D341Med (cell line): Measurements from ENCODE around the gene MRTFA.
"Not testable (repeated sequence)": the region's sequence is repeated elsewhere in the genome, so short reads cannot be mapped to it uniquely, and the experiment has no call there.

ENCODE experiments used
- DNase-seq: peaks from one replicate; pipeline ENCODE4 v3.0.0; 2012; ENCODE audit warnings: low spot score

Gene MRTFA

DNA sequence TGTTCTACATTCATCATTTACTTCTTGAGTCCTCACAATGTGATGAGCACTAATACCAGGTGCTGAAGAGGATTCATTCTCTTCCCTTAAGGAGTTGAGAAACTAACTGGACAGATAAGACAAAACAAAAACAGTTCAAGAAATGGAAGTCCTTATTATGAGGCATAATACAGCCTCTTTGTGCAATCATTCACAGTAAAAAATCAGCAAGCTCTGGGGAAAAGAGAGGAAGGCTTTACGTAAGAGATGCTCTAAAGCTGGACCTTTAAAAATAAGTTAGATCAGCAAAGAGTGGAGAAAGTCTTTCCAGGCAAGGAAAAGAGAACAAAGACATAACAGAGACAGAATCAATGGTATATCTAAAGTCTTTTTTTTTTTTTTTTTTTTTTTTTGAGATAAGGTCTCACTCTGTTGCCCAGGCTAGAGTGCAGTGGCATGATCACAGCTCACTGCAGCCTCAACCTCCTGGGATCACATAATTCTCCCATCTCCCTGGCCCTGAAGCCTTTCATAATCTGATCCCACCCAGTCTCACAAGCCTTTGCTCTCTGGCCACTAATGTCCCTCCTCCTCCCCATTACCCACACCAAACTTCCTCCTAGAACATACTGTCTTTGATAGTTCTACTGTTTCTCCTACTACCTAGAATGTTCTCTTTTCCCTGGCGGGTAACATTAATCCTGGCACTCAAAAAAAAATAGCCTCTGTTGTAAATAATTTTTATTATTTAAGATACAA is 40.9 kb downstream of the MRTFA start:
- DNase-seq = no peak

DNA sequence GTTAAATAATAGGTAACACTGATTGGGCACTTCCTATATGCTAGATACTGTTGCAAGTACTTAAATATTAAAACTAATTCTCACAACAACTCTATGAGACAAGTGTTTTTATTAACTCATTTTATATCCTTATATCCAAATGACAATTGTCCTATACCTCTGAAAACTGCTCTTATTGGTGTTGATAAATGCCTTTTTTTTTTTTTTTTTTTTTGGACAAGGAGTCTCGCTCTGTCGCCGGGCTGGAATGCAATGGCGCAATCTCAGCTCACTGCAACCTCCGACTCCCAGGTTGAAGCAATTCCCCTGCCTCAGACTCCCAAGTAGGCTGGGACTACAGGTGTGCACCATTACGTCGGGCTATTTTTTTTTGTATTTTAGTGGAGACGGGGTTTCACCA is 41.6 kb downstream of the MRTFA start:
- DNase-seq = no peak

DNA sequence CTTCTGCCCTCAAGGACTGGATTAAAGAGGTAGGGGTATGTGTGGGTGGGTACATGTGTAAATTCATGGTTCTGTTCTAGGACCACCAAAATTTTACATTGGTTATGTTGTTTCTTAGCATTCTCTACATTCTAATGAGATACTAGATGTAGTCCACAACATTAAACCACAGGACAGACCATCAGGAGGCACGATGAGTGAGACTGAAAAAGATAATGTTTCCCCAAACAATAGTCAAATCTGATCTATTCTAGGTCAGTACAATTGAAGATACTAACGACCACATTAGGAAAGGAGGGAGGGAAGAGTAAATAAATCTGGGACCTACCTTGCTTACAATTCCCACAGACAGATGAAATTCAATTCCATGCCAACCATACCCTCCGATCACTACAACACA is 42.2 kb downstream of the MRTFA start:
- no peak for DNase-seq

DNA sequence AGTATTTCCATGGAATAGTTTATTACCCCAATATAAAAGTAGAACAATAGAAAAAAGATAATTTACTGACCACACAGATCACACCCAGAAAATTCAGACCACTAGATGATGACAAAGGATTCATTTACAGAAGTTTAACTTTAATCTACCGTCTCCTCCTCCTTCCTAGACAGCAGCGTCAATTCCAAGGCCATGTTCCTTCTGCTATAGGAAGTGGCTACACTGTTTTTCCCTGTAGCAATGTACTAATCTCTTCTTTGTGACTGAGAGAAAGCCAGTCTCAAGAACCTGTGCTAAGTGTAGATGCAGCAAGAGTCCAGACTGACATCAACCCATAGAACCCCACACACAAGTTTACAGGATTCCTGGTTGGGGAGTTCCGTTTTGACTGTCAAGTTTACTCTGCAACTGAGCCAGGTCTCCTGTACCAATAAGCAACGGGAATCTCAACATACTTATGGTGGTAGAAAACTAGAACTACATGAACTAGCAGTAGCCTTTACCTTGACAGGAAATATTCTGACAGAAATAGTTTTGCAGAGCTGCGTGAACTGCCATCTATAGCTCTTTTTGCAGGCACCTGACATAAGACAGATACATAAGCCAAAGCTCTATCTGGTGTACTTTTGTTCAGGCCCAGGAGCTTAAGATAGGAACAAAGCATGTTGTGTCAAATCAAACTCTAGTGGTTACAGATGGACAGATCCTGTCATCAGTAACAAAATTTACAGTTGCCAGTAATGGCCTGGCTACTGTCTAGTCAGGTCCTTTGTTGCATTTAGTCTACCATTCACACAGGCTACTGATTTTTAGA is 42.9 kb downstream of the MRTFA start:
- DNase-seq = no peak

DNA sequence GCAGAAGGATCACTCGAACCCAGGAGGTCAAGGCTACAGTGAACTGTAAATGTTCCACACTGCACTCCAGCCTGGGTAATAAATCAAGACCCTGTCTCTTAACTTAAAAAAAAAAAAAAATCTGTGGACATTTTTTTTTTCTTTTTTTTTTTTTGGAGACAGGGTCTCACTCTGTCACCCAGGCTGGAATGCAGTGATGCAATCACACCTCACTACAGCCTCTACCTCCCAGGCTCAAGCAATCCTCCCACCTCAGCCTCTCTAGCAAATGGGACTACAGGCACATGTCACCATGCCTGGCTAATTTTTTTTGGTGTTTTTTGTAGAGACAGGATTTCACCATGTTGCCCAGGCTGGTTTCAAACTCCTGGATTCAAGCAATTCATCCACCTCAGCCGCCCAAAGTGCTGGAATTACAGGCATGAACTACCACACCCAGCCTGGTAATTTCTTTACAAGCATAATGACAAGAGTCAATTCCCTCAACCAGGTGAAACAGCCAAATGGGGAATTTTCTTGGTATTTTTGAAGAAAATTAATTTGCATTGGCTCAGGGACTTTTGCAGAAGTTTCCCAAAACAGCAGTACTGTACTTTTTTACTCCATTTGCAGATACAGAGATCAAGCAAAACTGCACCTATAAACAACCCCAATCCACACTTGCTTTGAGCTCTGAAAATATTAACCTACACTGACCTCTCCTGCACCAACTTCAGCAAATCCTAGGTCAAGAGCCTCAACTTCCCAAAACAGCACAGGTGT is 44.0 kb downstream of the MRTFA start:
- DNase-seq = no peak

DNA sequence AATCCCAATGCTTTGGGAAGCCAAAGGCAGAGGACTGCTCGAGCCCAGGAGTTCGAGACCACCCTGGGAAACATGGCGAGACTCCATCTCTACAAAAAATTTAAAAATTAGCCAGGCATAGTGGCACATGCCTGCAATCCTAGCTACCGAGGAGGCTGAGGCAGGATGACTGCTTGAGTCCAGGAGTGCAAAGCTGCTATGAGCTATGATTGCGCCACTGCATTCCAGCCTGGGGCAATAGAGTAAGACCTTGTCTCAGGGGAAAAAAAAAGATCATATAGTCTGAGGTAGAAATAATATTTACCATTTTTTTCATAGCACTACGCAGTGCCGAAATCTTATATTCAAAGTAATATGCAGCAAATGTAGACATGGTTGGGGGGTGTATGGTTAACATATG is 47.8 kb downstream of the MRTFA start:
- DNase-seq = no peak

DNA sequence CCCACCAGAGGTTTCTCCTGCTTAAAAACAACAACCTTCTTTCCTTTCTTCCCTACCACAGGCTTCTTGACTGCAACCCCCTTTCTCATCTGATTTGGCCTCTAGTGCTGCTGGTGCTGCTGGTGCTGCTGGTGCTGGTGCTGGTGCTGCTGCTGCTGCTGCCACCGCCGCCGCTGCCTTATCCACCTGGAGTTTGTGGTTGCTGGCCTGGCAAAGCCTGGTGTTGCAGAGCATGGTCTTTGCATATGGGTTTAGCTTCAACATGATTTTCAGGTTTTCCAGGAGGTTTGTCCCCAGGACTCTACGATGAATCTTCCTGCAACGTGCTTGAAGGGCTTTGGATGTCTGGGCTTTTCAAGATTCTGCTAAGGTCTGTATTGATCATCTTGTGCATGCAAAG is 49.7 kb downstream of the MRTFA start:
- DNase-seq = no peak

DNA sequence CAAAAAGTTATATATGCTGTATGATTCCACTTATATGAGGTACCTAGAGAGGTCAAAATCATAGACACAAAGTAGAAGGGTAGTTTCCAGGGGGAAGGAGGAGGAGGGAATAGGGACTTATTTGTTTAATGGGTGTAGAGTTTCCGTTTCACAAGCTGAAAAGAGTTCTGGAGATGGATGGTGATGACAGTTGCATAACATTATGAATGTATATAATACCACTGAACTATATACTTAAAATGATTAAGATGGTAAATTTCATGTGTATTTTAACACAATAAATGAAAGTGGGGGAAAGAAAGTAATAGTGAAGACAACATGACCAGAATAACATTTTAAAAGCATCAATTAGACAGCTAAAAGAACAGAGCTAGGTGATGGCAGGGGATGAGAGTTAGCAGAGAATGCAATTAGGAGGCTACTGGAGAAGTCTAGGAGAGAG is 51.2 kb downstream of the MRTFA start:
- no peak for DNase-seq

DNA sequence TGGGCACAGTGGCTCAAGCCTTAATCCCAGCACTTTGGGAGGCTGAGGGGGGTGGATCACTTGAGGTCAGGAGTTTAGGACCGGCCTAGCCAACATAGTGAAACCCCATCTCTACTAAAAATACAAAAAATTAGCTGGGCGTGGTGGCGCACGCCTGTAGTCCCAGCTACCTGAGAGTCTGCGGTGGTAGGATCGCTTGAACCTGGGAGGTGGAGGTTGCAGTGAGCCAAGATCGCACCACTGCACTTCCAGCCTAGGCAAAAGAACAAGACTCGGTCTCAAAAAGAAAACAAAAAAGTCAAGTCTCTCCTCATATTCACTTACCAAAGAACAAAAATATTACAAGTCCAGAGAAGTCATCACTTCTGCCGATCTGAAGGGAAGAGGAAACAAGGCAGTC is 51.8 kb downstream of the MRTFA start:
- DNase-seq = not testable (repeated sequence)

DNA sequence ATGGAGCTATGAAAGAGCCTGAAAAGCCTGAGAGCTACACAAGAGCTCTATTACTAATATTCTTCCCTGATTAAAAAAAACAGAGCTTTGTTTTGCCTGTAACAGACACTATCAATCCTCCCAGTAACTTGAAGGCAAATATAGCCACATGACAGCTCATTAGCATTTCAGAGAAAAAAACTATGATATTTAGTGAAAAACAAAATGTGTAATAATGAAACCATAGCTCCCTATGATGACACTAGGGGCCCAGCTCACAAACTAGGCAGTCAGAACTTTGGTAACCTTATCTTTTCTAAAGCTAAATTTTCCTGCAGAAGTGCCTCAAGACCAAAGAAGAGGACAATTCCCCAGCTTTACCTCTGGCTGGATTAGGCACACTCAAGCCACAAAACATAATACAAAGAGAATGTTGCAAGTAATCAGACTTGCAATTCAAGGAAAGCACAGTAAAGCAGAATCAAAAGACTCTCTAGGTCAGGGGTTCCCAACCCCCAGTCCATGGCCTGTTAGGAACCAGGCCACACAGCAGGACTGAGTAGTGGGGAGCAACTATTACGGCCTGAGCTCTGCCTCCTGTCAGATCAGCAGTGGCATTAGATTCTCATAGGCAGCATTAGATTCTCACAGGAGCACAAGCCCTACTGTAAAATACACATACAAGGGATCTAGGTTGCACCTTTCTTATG is 53.3 kb downstream of the MRTFA start:
- no peak for DNase-seq

DNA sequence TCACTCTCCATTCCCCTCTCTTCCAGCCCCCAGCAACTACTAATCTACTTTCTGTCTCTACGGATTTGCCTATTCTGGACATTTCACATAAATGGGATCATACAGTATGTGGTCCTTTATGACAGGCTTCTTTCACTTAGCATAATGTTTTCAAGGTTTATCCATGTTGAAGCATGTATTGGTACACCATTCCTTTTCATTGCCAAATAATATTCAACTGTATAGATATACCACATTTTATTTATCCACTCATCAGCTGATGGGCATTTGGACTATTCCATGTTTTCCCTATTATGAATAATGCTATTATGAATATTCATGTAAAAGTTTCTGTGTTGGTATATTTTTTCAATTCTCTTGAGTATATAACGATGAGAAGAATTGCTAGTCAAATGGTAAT is 54.5 kb downstream of the MRTFA start:
- DNase-seq = no peak

DNA sequence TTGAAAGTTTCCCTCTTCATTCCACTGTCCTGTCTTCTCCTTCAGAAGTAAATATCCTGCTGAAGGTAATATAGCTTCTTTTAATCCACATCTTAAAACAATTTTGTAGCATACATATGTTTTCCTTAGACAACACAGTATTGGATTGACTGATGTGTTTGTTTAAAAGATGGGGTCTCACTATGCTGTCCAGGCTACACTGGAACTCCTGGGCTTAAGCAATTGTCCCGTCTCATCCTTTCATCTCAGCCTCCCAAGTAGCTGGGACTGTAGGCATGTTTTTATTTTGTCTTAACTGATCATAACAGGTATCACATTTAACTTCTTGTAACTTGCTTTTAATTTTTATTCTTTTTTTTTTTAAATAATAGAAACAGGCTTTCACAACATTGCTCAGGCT is 55.9 kb downstream of the MRTFA start:
- no peak for DNase-seq

DNA sequence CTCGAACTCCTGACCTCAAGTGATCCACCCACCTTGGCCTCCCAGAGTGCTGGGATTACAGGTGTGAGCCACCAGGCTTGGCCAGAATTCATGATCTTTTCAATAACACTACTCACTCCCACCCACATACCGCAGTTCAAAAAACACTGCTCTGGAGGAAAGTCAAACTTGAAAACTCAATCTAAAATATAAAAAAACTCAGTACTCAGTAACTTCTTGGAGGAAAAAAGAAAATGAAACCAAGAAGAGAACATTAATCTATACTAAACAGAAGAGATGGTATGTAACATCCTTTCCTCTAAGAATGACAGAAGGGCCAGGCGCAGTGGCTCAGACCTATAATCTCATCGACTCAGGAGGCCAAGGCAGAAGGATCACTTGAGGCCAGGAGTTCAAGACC is 58.3 kb downstream of the MRTFA start:
- no peak for DNase-seq

DNA sequence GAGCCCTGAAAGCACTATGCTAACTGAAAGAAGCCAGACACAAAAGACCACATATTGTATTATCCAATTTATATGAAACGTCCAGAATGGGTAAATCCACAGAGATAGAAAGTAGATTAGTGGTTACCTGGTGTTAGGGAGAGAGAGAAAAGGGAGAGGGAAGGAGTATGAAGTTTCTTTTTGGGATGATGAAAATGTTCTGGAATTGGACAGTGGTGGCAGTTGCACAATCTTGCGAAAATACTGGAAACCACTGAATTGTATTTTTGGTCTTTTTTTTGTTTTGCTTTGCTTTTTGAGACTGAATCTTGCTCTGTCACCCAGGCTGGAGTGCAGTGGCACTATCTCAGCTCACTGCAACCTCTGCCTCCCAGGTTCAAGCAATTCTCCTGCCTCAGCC is 63.5 kb downstream of the MRTFA start:
- no peak for DNase-seq

DNA sequence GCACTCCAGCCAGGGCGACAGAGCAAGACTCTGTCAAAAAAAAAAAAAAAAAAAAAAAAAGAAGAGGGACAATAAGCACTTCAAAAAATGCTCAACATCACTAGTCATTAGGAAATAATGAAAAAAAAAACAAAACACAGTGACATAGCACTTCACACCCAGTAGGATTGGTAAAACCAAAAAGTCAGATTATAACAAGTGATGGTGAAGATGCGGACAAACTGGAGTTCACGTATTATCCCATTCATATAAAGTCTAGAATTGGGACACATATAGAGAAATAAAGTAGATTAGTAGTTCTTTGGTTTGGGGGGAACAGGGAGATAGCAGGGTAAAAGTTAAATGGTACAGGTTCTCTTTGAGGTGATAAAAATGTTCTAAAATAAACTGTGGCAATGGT is 64.6 kb downstream of the MRTFA start:
- DNase-seq = no peak

DNA sequence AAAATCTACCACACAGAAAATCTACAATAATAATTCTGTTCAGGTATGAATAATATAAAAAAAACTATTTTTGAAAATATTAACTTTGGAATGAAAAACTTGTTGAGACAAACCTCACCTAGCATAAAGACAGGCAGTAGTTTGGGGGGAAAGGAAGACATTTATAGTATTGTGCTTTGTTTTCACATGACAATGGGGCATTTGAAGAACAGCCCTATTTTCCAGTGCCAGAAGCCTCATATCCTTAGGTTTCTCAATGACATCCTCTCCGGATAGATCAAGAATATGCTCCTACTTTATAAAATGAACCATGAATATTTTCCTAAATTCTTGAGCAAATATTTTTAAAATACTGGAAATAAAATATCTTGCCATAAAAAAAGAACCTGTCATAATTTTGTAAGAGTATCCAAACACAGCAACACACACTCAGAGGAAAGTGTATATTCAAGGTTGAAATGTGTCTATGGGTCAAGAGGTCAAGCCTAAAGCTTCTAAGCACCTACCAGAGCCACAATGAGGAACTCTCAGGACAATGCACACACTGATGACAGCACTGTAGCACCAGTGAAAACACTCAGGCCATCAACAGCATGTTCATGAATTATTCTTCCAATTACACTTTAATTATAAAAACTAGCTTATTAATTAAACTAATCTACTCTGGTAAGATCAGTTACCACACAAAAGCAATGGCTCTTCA is 68.7 kb downstream of the MRTFA start:
- no peak for DNase-seq

DNA sequence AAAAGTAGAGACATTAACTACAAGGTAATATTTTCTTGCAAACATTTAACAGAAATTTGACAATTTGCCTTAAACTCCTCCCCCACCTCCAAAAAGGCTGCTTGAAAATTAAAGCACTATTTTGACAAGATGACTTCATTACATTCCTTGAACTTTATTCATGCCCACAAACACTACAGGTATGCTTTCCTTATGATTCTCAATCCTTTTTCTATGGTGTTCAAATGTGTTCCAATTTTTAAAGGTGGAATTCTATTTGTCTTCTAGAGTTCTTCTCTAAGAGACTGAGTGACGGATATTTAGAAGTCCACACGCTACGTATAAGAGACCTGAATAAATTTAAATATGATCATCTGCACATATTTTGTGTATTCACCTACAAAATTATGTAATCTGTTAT is 69.4 kb downstream of the MRTFA start:
- DNase-seq = no peak

DNA sequence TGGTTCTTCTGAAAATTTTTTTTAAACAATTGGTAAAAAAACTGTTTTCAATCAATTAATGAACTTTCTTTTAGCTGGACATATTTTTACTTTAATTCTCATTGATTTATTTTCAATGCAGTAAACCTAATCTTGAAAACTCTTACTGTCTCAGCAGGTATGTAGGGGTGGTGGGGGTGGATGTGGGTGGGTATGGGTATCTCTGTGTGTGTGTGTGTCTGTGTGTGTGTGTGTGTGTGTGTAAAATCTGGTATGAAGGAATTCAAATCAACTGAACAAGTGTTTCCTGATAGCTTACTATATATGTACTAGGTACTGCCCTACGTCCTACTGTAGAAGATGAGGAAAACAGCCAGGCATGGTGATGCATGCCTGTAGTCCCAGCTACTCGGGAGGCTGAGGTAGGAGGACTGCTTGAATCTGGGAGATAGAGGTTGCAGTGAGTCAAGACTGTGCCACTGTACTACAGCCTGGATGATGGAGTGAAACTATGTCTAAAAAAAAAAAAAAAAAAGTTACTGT is 75.5 kb downstream of the MRTFA start:
- DNase-seq = no peak

DNA sequence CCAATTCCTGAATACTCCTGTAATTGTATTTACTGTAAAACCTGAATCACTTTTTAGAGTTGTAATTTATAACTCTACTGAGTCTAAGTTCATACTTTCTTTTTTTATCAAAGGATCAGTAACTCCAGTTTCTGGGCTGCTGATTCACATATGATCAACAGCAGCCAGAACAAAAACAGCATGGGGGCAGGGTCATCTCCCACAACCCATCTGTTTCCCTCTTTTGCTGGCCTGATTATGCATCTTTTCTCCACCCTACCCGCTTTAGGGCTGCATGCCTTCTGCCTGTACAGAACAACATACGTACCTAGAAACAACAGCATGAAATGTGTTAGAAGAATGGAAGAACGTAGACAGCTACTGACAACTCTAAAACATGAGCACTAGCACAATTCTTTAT is 76.0 kb downstream of the MRTFA start:
- no peak for DNase-seq

DNA sequence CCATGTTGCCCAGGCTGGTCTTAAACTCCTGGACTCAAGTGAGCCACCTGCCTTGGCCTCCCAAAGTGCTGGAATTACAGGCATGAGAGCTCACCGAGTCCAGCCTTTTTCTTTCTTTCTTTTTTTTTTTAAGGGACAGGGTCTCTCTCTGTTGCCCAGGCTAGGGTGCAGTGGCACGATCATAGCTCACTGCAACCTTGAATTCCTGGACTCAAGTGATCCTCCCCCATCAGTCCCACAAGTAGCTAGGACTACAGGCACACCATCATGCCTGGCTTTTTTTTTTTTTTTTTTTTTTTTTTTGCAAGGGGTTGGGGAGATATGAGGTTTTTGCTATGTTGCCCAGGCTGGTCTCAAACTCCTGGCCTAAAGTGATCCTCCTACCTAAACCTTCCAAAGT is 78.5 kb downstream of the MRTFA start:
- no peak for DNase-seq

DNA sequence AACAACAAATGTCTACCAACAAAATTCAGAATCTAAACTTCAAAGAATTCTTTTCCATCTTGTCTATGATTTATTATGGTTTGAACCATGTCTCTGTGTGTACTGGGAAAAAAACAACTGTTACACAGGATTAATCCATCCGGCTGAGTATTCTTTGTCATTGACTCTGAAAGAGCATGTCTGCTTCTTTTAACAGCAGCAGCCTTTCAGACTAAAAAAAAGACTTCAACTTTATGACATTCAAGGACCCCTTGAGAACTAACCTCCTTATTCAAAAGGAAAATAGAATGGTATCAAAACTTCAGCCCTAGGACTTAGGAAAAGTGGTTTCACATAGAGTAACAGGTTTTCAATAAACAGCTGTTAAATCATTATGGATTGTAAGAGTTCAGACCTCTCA is 79.9 kb downstream of the MRTFA start:
- no peak for DNase-seq
